ENCODE data around the gene SNRNP25.

DNA sequence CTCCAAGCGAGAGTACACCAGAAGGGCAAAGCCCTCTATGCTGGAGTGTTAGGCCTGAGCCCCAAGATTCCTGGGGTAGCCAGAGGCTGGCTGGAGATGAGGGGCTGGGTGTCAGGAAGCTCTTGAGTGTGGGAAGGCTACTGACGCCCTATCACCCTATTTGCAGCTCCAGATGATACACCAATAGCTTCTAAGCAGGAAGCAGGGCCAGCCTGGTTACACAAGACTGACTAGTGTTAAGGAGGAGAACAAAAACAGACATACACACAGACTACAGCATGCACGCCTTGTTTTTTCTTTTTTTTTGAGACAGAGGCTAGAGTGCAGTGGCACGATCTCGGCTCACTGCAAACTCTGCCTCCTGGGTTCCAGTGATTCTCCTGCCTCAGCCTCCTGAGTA lies 16.1 kb upstream of the SNRNP25 start:
- TF ChIP-seq, protein P1, sequence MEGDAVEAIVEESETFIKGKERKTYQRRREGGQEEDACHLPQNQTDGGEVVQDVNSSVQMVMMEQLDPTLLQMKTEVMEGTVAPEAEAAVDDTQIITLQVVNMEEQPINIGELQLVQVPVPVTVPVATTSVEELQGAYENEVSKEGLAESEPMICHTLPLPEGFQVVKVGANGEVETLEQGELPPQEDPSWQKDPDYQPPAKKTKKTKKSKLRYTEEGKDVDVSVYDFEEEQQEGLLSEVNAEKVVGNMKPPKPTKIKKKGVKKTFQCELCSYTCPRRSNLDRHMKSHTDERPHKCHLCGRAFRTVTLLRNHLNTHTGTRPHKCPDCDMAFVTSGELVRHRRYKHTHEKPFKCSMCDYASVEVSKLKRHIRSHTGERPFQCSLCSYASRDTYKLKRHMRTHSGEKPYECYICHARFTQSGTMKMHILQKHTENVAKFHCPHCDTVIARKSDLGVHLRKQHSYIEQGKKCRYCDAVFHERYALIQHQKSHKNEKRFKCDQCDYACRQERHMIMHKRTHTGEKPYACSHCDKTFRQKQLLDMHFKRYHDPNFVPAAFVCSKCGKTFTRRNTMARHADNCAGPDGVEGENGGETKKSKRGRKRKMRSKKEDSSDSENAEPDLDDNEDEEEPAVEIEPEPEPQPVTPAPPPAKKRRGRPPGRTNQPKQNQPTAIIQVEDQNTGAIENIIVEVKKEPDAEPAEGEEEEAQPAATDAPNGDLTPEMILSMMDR (IDR thresholded peaks at IDR 0.05; ENCODE audit: borderline replicate concordance, extremely low read depth, low read length, poor library complexity, severe bottlenecking) = no peak
- TF ChIP-seq EZH2 (IDR thresholded peaks at IDR 0.05; ENCODE audit: borderline replicate concordance, low read depth, low read length, severe bottlenecking) = no peak
